GM12874 (cell line): ENCODE measurements around the gene CAMKK1.

Experiments used
- TF ChIP-seq, protein P1 (sequence below): IDR thresholded peaks from 2 replicates; pipeline ENCODE4 v1.5.1; 2011; ENCODE audit warnings: low read depth, mild to moderate bottlenecking, control low read depth, low read length, moderate library complexity; ENCODE audit not compliant: insufficient read depth

CAMKK1 gene

GRCh38 chr17:3867606-3868005 is 25.2 kb downstream of the CAMKK1 start:
- TF ChIP-seq, protein P1, sequence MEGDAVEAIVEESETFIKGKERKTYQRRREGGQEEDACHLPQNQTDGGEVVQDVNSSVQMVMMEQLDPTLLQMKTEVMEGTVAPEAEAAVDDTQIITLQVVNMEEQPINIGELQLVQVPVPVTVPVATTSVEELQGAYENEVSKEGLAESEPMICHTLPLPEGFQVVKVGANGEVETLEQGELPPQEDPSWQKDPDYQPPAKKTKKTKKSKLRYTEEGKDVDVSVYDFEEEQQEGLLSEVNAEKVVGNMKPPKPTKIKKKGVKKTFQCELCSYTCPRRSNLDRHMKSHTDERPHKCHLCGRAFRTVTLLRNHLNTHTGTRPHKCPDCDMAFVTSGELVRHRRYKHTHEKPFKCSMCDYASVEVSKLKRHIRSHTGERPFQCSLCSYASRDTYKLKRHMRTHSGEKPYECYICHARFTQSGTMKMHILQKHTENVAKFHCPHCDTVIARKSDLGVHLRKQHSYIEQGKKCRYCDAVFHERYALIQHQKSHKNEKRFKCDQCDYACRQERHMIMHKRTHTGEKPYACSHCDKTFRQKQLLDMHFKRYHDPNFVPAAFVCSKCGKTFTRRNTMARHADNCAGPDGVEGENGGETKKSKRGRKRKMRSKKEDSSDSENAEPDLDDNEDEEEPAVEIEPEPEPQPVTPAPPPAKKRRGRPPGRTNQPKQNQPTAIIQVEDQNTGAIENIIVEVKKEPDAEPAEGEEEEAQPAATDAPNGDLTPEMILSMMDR, result no peak

DNA sequence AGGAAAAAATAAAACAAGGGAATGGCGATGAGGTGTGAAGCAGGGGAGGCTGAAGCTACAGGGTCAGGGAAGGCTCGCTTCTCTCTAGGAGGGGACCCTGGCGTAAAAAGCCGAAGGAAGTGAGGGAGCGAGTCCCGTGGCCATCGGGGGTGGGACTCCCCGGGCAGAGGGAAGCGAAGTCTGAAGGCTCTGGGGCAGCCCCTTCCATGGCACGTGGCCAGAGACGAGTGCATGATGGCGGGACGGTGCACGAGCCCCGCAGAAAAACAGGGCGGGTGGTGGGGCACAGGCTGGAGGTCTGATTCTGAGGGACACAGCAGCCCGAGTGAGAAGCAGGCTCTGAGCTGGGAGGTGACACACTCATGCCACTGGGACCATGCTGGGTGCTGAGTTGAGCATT is 25.7 kb downstream of the CAMKK1 start:
- TF ChIP-seq, protein P1, result no peak

DNA sequence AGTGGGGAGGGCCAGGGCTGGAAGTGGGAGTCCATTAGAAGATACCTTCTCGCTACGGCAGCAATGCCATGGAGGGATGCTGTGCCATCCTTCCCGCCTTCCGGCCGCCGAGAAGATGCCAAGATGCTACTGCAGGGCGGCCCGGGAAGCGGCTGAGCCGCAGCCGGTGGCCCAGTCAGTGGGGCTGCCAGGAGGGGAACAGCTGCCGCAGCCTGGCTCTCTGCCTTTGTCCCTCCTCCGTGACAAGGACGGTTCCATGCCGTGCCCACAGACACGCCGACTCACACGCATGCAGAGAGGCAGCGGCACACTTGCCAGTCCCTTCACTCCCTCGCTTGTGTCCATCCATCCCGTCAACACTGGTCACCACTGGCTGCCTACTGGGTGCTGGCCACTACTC is 26.6 kb downstream of the CAMKK1 start:
- TF ChIP-seq, protein P1, result no peak

DNA sequence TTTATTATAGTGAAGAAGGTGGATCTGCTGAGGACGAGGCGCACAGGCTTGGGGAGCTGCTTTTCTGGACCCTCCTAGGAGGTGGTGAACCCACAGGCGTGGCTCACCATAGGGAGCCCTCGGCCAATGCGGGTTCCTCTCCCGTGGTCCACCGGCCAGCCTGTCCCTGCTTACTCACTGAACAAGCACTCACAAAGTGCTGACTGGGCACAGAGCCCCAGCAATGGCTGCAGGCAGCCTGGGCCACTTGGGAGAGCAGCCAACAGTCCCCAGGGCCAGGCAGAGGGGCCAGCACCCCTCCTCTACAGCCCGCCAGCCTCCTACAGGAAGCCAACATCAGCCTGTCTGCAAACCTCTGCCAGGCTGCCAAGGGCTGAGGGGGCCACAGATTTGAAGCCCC is 27.7 kb downstream of the CAMKK1 start:
- TF ChIP-seq, protein P1, result no peak

GRCh38 chr17:3864534-3864933 is 28.3 kb downstream of the CAMKK1 start:
- TF ChIP-seq, protein P1, result no peak

GRCh38 chr17:3861761-3862681 is 30.8 kb downstream of the CAMKK1 start:
- TF ChIP-seq, protein P1, result no peak

- TF ChIP-seq, protein P1, result no peak
These were observed 31.7 kb downstream of the CAMKK1 start for GRCh38 chr17:3860939-3861700.
